GM12801 (cell line): ENCODE data around the gene METTL25.

Experiments used
- CTCF ChIP-seq: IDR thresholded peaks from one replicate; pipeline ENCODE4 v1.5.1; 2011; ENCODE audit warnings: control low read depth; ENCODE audit not compliant: insufficient read length; ENCODE audit errors: extremely low read depth

Gene METTL25

GRCh38 chr12:82350161-82350560 lies 8.2 kb upstream of the METTL25 start:
- TF ChIP-seq CTCF: no peak

DNA sequence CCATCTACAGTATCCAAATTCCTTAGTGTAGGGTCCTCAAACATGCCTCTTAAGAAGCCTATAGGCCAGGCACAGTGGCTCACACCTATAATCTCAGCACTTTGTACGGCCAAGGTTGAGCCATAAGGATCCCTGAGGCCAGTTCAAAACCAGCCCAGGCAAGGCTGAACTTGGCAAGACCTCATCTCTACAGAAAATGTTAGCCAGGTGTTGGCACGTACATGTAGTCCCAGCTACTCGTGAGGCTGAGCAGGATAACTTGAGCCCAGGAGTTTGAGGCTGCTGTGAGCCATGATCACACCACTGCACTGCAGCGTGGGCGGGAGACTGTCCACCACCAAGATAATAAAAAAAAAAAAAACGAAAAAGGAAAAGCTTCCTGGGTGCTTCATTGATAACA lies 6.9 kb upstream of the METTL25 start:
- TF ChIP-seq CTCF: no peak

DNA sequence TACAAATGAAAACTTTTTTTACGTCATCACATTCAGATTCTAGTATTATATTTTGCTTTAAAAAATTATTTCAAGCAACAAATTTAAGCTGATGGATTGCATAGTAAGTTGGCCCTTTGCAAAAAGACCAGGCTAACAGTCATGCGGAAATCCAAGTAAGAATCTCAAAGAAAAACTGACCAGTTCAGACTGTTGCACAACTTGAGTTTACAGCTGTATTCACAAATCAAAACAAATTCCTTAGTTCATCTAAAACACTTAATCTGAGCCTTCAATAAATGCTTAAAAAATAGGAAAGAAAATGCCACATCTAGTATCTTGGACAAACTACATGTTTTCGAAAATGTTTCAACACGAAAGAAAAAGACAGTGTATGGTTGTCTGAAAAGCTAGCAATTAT lies 989 bp upstream of the METTL25 start:
- TF ChIP-seq CTCF: no peak

DNA sequence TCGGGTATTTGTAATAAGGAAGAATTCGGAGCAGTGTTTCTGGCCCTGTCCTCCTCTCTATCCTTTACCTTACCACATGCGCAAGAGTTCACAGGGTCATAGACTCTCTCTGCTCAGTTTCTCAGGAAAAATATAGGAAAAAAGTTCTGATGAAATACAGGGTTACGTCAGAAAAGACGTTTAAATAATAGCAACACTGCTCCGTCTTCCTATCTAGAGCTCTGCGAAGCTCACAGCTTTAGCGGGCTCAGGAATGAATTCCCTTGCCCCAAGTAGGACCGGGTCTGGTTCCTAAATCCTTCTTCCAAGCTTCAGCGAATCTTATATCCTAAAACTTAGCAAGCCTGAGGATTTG lies 507 bp upstream of the METTL25 start:
- no peak for TF ChIP-seq CTCF

- no peak for TF ChIP-seq CTCF
These were observed 768 bp downstream of the METTL25 start for GRCh38 chr12:82359115-82359478.

DNA sequence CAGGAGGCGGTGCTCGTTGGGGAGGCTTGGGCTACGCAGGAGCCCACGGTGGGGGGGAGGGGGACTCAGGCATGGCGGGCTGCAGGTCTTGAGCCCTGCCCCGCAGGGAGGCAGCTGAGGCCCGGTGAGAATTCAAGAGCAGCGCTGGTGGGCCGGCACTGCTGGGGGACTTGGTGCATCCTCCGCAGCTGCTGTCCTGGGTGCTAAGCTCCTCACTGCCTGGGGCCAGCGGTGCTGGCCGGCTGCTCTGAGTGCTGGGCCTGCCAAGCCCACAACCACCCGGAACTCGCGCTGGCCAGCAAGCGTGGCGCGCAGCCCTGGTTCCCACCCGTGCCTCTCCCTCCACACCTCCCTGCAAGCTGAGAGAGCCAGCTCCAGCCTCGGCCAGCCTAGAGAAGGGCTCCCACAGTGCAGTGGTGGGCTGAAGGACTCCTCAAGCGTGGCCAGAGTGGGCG lies 3.2 kb downstream of the METTL25 start:
- no peak for TF ChIP-seq CTCF

DNA sequence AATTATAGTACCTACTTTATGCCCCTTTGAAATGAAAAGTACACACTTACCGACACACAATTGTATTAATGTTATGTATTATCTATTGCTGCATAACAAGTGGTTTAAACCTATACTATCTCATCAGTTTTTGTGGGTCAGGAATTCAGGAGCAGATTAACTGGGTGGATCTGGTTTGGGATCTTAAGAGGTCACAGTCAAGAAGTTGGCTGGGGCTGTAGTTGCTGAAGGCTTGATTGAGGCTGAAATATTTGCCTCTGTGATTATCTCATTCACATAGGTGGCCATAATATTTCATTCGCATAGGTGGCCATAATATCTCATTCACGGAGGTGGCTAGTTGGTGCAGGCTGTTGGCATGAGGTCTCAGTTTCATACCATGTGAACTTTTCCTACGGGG lies 5.7 kb downstream of the METTL25 start:
- TF ChIP-seq CTCF: no peak

- TF ChIP-seq CTCF: no peak
These were observed 7.9 kb downstream of the METTL25 start for GRCh38 chr12:82366197-82366596.
